GM19463 (cell line): ENCODE measurements around the gene PLA2G15.
A peak's percentile ranks its signal among the peaks of the same experiment; 100 is the strongest.

Experiments used
- ATAC-seq: cut with Tn5 transposase; IDR thresholded peaks from one replicate; pipeline ENCODE4 v1.9.1; 2021; ENCODE audit warnings: mild to moderate bottlenecking, moderate library complexity; ENCODE audit not compliant: unreplicated experiment

The PLA2G15 gene

DNA sequence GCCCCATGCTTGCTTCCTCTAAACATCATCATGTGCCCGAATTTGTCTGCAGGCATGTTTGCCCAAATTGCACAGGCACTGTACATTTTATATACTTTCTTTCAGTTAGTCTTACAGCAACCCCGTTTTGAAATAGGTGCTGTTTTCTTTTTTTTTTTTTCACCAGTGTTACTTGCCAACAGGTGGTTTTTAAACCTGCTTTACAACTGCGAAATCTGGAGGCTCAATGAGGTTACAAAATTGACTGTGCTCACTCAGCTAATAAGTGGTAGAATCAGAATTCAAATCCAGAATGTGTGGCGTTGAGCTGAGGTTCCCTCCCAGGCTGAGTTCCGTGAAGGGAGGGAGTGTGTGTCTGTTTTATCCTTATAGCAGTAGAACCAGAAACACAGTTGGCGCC is 5.8 kb downstream of the PLA2G15 start:
- ATAC-seq = no peak

- no peak for ATAC-seq
Measured at GRCh38 chr16:68251832-68252231, 6.7 kb downstream of the PLA2G15 start.

DNA sequence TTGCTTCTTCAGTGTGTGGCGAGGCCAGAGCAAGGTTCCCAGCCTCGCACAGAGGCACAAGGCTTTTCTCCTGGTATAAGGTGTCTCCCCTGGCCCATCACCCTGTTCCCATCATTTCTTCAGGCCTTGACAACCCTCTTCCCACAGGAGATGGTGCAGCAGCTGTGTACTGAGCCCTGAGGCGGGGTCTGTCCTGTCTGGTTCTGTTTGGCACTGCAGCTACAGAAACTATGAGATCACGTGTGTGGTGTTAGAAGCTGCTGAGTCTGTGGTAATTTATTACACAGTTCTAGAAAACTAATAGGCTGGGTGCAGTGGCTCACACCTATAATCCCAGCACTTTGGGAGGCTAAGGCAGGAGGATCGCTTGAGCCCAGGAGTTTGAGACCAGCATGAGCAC is 7.2 kb downstream of the PLA2G15 start:
- ATAC-seq = no peak

- no peak for ATAC-seq
Measured at GRCh38 chr16:68253721-68254120, 8.5 kb downstream of the PLA2G15 start.

GRCh38 chr16:68255712-68256111 is 10.5 kb downstream of the PLA2G15 start:
- ATAC-seq = no peak

GRCh38 chr16:68257251-68257905 is 12.2 kb downstream of the PLA2G15 start:
- ATAC-seq = peak; percentile 54

GRCh38 chr16:68257906-68258800 is 13.0 kb downstream of the PLA2G15 start:
- ATAC-seq = peak; percentile 49

DNA sequence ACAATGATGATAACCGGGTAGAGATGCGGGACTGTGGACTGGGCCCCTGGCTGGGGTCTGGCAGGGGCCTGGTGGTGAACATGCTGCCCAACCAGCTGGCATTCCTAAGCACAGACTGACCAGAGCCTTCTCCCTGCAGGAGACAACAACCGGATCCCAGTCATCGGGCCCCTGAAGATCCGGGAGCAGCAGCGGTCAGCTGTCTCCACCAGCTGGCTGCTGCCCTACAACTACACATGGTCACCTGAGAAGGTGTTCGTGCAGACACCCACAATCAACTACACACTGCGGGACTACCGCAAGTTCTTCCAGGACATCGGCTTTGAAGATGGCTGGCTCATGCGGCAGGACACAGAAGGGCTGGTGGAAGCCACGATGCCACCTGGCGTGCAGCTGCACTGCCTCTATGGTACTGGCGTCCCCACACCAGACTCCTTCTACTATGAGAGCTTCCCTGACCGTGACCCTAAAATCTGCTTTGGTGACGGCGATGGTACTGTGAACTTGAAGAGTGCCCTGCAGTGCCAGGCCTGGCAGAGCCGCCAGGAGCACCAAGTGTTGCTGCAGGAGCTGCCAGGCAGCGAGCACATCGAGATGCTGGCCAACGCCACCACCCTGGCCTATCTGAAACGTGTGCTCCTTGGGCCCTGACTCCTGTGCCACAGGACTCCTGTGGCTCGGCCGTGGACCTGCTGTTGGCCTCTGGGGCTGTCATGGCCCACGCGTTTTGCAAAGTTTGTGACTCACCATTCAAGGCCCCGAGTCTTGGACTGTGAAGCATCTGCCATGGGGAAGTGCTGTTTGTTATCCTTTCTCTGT is 14.0 kb downstream of the PLA2G15 start:
- ATAC-seq = no peak

- peak; percentile 12 for ATAC-seq
Measured at GRCh38 chr16:68263559-68264127, 18.5 kb downstream of the PLA2G15 start.

DNA sequence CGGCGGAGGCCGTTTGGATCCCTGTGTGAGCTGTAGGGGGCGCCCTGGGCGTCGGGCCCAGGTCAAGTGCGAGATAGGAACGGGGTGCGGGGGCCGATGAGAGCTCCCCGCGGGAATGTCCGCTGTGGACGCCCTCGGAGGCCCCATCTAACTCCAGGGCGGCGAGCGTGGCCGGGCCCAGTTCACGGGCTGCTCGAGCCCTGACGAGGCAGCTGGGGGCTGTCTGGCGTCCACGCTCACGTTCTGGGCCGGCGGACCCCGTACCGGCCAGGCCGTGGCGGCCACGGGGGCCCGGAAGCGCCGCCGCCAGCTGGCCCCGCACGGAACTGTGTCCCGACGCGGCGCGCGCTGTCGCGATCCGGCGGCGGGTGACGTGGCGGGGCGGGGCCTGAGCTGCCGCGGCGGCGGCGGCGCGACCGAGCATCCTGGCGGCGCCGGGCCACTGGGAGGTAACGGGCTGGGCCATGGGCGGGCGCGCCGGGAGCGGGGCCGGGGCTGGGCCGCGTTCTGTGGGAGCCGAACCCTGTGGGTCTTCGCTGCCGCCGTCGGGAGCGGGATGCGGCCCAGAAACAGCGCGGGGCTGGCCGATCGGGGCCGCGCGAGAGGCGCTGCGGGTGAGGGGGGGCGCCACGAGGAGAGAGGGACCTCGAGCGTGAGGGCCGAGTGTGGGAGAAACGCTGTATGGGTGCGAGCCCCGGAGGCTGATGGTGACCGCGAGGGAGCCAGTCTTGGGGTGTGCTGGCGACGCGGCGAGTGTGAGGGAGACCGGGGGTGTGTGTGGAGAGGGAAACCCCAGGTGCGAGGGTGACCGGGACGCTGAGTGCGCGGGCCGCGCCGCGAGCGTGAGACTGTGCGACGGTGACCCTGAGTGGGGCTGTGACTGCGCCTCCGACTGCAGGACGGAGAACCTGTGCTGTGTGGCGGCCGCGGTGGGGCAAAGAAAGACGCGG is 19.2 kb downstream of the PLA2G15 start, which contains the start of gene SLC7A6:
TSS of gene SLC7A6 (plus strand) at position 399 of the 950 bp plus-strand sequence. CDS start 10,201 bp downstream, outside the sequence.
- ATAC-seq = peak; percentile 67

GRCh38 chr16:68265078-68265920 is 20.1 kb downstream of the PLA2G15 start:
- ATAC-seq = no peak

GRCh38 chr16:68267612-68268405 is 22.6 kb downstream of the PLA2G15 start:
- ATAC-seq = no peak

DNA sequence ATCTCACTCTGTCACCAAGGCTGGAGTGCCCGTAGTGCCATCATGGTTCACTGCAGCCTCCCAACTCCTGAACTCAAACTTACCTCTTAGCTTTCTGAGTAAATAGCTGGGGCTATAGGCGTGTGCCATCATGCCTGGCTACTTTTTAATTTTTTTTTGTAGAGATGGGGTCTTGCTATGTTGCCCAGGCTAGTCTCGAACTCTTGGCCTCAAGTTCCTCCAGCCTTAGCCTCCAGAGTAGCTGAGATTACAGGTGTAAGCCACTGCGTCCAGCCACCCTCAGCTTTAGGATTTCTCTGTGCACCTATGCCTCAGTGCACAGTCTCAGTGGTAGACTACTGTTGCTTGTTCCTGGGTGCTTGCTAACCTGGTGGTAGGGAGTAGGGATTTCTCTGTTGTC is 24.6 kb downstream of the PLA2G15 start:
- ATAC-seq = no peak

DNA sequence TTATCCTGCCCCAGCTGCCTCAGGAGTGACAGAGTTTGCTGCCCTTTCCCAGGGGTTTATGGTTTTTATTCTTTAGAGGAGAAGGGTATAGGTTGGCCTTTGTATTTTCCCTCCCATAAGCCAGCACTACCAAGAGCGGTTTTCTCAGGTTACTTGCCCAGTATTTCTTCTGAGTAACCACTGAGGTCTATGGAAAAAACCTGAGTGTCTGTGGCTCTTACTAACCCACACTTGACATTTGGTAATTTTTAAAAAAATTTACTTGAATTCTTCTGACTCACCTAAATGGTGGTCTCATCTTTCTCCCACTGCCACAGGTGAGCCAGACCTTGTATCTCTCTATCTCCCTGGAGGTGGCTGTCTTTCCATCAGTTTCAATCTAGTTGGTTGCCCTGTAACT is 25.2 kb downstream of the PLA2G15 start:
- no peak for ATAC-seq

DNA sequence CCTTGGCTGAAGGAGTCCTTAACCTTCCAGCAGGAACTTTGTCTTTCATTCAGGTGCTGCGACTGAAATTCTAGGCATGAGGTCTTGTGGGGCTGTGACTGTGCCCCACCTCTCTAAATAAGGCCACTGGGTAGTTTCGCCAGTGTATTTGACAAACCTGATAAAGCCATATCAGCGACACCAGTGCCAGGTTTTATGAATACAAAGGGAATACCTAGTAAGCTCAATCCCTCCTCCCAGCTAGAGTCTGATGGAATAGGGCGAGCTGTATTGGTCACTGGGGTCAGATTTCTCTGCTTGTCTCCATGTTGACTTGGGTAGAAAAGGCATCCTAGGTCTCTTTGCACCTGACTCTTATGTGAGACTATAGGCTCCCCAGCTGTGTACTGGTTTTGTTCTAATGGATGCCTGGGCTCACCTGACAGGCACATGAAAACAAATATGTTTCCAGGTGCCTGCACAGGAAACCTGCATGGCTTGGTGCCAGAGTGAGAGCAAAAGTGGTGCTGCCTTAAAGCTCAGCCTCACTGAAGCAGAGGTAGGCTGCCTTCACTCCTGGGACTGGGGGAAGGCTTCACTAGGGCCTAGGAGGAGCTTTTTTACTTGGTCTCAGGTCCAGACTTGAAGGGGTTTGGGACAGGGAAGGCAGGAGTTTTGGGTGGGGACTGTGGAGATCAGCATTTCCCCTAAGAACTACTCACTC is 27.5 kb downstream of the PLA2G15 start:
- no peak for ATAC-seq

GRCh38 chr16:68273459-68273858 is 28.3 kb downstream of the PLA2G15 start:
- no peak for ATAC-seq

- ATAC-seq = no peak
Measured at GRCh38 chr16:68273896-68274295, 28.7 kb downstream of the PLA2G15 start.
